Erythroblast (primary cell): Measurements from ENCODE around the gene RBM8A.

ENCODE experiments used
- DNase-seq, 2 experiments: peaks; one replicate each; lab custom pipeline; 2025; lab: John Stamatoyannopoulos, UW
- GATA1 ChIP-seq: IDR thresholded peaks from 2 replicates; pipeline ENCODE4 v1.6.1; 2011; ENCODE audit warnings: low read depth, mild to moderate bottlenecking, control low read depth, low read length, moderate library complexity
- POLR2A ChIP-seq: IDR thresholded peaks from 2 replicates; pipeline ENCODE4 v1.6.1; 2011; ENCODE audit warnings: mild to moderate bottlenecking, low read length

Gene RBM8A

GRCh38 chr1:145891587-145892485 lies 35.4 kb downstream of the RBM8A start:
- DNase-seq = peak; percentile 69 to 85
- TF ChIP-seq GATA1 = no peak
- TF ChIP-seq POLR2A = no peak

GRCh38 chr1:145891143-145891542 lies 36.1 kb downstream of the RBM8A start:
- TF ChIP-seq GATA1 = no peak
- no peak for TF ChIP-seq POLR2A
- no peak for DNase-seq

DNA sequence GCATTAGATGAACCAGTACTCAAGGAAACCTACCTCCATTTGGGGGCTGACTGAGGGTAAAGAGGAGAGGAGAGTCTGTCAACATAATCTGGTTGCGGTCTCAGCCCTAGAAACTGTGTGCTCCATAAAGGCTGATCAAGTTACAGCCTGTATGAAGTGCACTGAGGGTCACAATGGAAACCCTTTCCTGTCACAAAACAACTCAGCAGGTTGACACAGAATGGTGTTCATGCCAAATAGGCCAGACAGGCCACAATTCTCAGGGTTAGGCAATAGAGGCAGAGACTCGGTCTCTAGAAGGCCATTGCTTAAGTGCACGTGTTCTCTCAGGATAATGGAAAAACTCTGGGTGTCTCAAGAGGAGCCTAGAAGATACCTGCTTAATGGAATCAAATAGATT lies 37.6 kb downstream of the RBM8A start:
- DNase-seq = no peak
- no peak for TF ChIP-seq GATA1
- TF ChIP-seq POLR2A = no peak

- TF ChIP-seq POLR2A = no peak
- TF ChIP-seq GATA1 = no peak
- DNase-seq = no peak
Observed at GRCh38 chr1:145887631-145888030, 39.7 kb downstream of the RBM8A start.

DNA sequence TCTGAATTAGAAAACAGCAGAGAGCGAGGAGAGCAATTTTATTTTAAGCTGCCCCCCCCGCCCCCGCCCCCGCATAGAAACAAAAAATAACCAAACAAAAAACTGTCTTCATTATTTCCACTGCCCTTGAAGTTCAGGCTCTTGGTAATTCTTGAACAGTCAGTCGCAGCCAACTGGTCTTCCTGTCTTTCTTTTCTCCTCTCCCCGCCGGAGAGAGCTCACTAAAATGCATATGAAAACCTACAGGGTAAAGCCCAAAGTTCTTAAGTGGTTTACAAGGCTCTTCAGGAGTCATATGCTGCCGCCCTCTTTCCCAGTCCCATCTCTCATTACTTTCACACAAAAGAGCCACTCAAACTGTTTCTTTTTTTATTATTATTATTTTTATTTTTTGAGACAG lies 40.5 kb downstream of the RBM8A start:
- no peak for DNase-seq
- TF ChIP-seq POLR2A (no peak), GATA1 (no peak)

- TF ChIP-seq GATA1 (no peak), POLR2A (no peak)
- DNase-seq = peak in 1 of 2 experiments; percentile 23
Observed at GRCh38 chr1:145886390-145886789, 40.9 kb downstream of the RBM8A start.

DNA sequence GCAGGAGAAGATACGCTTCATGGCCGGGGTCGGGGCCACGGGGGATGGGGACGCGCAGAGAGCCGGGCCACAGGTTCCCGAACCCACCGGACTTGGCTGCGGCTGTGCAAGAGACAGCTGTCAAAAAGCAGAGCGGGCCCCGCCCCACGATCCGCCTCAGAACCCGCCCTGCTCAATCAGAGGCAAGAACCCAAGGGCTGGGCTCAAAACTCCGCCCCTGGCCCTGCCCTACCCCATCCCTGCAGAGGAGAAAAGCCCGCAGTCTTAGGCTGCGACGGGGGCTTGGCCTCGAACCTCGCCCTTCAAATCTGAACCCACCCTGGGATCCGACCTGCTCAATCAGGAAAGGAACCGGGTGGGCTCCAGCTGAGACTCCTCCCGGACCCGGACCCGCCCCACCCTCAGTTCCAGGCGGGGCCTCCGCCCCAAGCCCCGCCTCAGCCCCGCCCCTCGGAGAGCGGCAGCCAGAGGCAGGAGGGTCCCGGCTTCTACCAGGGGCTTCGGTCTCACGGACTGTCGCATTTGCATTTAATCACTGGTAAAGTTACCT lies 41.5 kb downstream of the RBM8A start, which contains the start of gene ANKRD35:
TSS of gene ANKRD35 (minus strand) at position 129 of the 550 bp plus-strand sequence. CDS start at position 21, 108 bp downstream.
- no peak for TF ChIP-seq POLR2A
- peak; percentile 82 to 84 for DNase-seq

DNA sequence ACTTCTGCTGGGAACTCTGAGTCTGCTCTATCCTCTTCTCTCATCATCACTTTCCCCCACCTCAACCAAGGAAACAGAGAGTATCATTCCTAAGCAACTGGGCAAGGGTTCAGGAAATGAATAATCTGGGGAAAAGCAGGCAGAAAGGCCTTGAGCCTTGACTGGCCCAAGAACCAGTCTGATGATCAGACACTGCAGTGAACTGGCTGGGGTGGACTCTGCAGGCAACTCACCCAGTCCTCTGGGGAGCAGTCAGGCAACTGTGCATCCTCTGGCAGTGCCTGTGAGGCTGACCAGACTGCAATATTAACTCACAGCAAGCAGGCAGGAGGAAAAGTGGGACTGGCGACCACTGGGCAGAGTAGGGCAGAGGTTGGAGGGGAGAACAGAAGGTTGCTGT lies 42.6 kb downstream of the RBM8A start:
- TF ChIP-seq GATA1 (no peak), POLR2A (no peak)
- DNase-seq = no peak

GRCh38 chr1:145879775-145880174 lies 47.5 kb downstream of the RBM8A start:
- TF ChIP-seq GATA1 (no peak), POLR2A (no peak)
- no peak for DNase-seq

GRCh38 chr1:145878724-145879123 lies 48.6 kb downstream of the RBM8A start:
- DNase-seq = no peak
- no peak for TF ChIP-seq GATA1
- TF ChIP-seq POLR2A = no peak

GRCh38 chr1:145877923-145878486 lies 49.3 kb downstream of the RBM8A start:
- DNase-seq = peak; percentile 46 to 64

DNA sequence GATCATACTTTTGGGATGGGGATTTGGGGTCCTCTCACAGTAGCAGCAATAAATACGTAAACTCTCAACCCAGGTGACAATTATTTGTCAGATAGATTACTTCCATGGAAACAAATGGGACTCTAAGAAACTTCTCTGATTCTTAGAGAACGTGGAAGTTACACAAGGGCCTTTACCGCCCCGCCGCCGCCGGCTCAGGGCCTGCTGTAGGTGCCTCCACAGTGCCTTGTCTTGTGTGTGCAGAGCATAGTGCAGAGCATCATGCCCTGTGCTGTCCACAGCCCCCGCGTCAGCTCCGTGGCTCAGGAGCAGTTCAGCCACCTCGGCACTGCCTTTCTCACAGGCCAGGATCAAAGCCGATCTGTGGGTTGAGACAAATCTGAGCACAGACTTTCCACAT lies 52.6 kb downstream of the RBM8A start:
- DNase-seq = no peak
- TF ChIP-seq POLR2A = no peak
- no peak for TF ChIP-seq GATA1

More at GRCh38 chr1:145877923-145878486, 49.3 kb downstream of the RBM8A start:
- TF ChIP-seq POLR2A = no peak
- no peak for TF ChIP-seq GATA1

GRCh38 chr1:145871994-145872924 lies 55.0 kb downstream of the RBM8A start:
- no peak for TF ChIP-seq GATA1
- TF ChIP-seq POLR2A = no peak
- no peak for DNase-seq
